ENCODE measurements around the gene EFHC1.

The EFHC1 gene

GRCh38 chr6:52550014-52550575 is 130.0 kb downstream of the EFHC1 start:
- in situ Hi-C loops (cut with MboI; ENCODE audit: low sequenced_read_pairs), result no loop called here

- in situ Hi-C loops (cut with MboI; ENCODE audit: low sequenced_read_pairs), result no loop called here
Observed at GRCh38 chr6:52550870-52551269, 130.7 kb downstream of the EFHC1 start.

- in situ Hi-C loops (cut with MboI; ENCODE audit: low sequenced_read_pairs), result no loop called here
Observed at GRCh38 chr6:52551483-52552277, 131.5 kb downstream of the EFHC1 start.

GRCh38 chr6:52552278-52552643 is 132.1 kb downstream of the EFHC1 start:
- in situ Hi-C loops (cut with MboI; ENCODE audit: low sequenced_read_pairs), result no loop called here

- in situ Hi-C loops (cut with MboI; ENCODE audit: low sequenced_read_pairs), result no loop called here
Observed at GRCh38 chr6:52553158-52553557, 133.0 kb downstream of the EFHC1 start.

GRCh38 chr6:52553719-52554118 is 133.6 kb downstream of the EFHC1 start:
- in situ Hi-C loops (cut with MboI; ENCODE audit: low sequenced_read_pairs), result no loop called here

- in situ Hi-C loops (cut with MboI; ENCODE audit: low sequenced_read_pairs), result no loop called here
Observed at GRCh38 chr6:52554684-52555280, 134.6 kb downstream of the EFHC1 start.

GRCh38 chr6:52555518-52556233 is 135.5 kb downstream of the EFHC1 start:
- in situ Hi-C loops (cut with MboI; ENCODE audit: low sequenced_read_pairs), result no loop called here

- in situ Hi-C loops (cut with MboI; ENCODE audit: low sequenced_read_pairs), result no loop called here
Observed at GRCh38 chr6:52557389-52558265, 137.5 kb downstream of the EFHC1 start.

- in situ Hi-C loops (cut with MboI; ENCODE audit: low sequenced_read_pairs), result no loop called here
Observed at GRCh38 chr6:52558266-52559000, 138.3 kb downstream of the EFHC1 start.

- in situ Hi-C loops (cut with MboI; ENCODE audit: low sequenced_read_pairs), result no loop called here
Observed at GRCh38 chr6:52560462-52560861, 140.3 kb downstream of the EFHC1 start.

- in situ Hi-C loops (cut with MboI; ENCODE audit: low sequenced_read_pairs), result no loop called here
Observed at GRCh38 chr6:52562911-52563310, 142.8 kb downstream of the EFHC1 start.

GRCh38 chr6:52564856-52565255 is 144.7 kb downstream of the EFHC1 start:
- in situ Hi-C loops (cut with MboI; ENCODE audit: low sequenced_read_pairs), result no loop called here

- in situ Hi-C loops (cut with MboI; ENCODE audit: low sequenced_read_pairs), result no loop called here
Observed at GRCh38 chr6:52566201-52566600, 146.1 kb downstream of the EFHC1 start.

- in situ Hi-C loops (cut with MboI; ENCODE audit: low sequenced_read_pairs), result no loop called here
Observed at GRCh38 chr6:52566853-52567279, 146.7 kb downstream of the EFHC1 start.

GRCh38 chr6:52568320-52568719 is 148.2 kb downstream of the EFHC1 start:
- in situ Hi-C loops (cut with MboI; ENCODE audit: low sequenced_read_pairs), result no loop called here

GRCh38 chr6:52570291-52570700 is 150.2 kb downstream of the EFHC1 start:
- in situ Hi-C loops (cut with MboI; ENCODE audit: low sequenced_read_pairs), result no loop called here

GRCh38 chr6:52571099-52571755 is 151.1 kb downstream of the EFHC1 start:
- in situ Hi-C loops (cut with MboI; ENCODE audit: low sequenced_read_pairs), result no loop called here

GRCh38 chr6:52572536-52572935 is 152.4 kb downstream of the EFHC1 start:
- in situ Hi-C loops (cut with MboI; ENCODE audit: low sequenced_read_pairs), result no loop called here

Data from HL-60/S4 (cell line).